Osteoblast (primary cell): ENCODE data around the gene LRRC55. TPM values are rescaled to one million over a fixed set of nuclear protein-coding genes. Genes with fewer than 3 reads are reported as not detected.

ENCODE experiments used
- DNase-seq: peaks from one replicate; pipeline ENCODE4 v3.0.0; 2011; ENCODE audit warnings: low spot score, mixed read lengths; ENCODE audit not compliant: insufficient read length; ENCODE audit errors: missing footprints
- H2AFZ ChIP-seq: 2 replicates; pipeline ENCODE4 v1.6.0; 2011; ENCODE audit warnings: mild to moderate bottlenecking, low read length
- H3K27ac ChIP-seq: 2 replicates; pipeline ENCODE4 v1.5.1; 2011; ENCODE audit warnings: mild to moderate bottlenecking, low read depth, low read length, moderate library complexity
- H3K27me3 ChIP-seq: 2 replicates; pipeline ENCODE4 v1.6.0; 2012; ENCODE audit warnings: mild to moderate bottlenecking, control low read depth, inconsistent platforms, low read length, moderate library complexity; ENCODE audit not compliant: insufficient read depth
- H3K36me3 ChIP-seq: 2 replicates; pipeline ENCODE4 v1.5.1; 2011; ENCODE audit warnings: mild to moderate bottlenecking, low read length, control low read depth, moderate library complexity; ENCODE audit not compliant: insufficient read depth
- H3K4me1 ChIP-seq: 2 replicates; pipeline ENCODE4 v1.5.1; 2011; ENCODE audit warnings: mild to moderate bottlenecking, low read length, control low read depth, moderate library complexity; ENCODE audit not compliant: insufficient read depth
- H3K4me2 ChIP-seq: 2 replicates; pipeline ENCODE4 v1.6.0; 2011; ENCODE audit warnings: mild to moderate bottlenecking, low read length; ENCODE audit not compliant: insufficient read depth
- H3K4me3 ChIP-seq: fragments of 200-600 bp; sonication (generic); 3 replicates; pipeline ENCODE4 v1.5.1; 2012; ENCODE audit warnings: mild to moderate bottlenecking, low read length, inconsistent platforms; ENCODE audit not compliant: insufficient read depth
- H3K79me2 ChIP-seq: 2 replicates; pipeline ENCODE4 v1.6.0; 2012; ENCODE audit warnings: mild to moderate bottlenecking, low read length, control low read depth, inconsistent platforms; ENCODE audit not compliant: insufficient read depth
- H3K9me3 ChIP-seq: 2 replicates; pipeline ENCODE4 v1.5.1; 2011; ENCODE audit warnings: low read depth, low read length, control low read depth
- H4K20me1 ChIP-seq: 2 replicates; pipeline ENCODE4 v1.6.0; 2012; ENCODE audit warnings: mild to moderate bottlenecking, low read length, control low read depth; ENCODE audit not compliant: insufficient read depth
- total RNA-seq: library from RNA; depleted of rRNA; stranded (reverse); fragments of >200 nt; gene quantifications from 2 replicates; pipeline ENCODE4 v1.2.3, GENCODE V29; 2012
- TF ChIP-seq, protein P1 (sequence below): IDR thresholded peaks from 2 replicates; pipeline ENCODE4 v1.5.1; 2011; ENCODE audit warnings: mild to moderate bottlenecking, low read depth, low read length, moderate library complexity; ENCODE audit errors: extremely low read depth

LRRC55 gene
- total RNA-seq, 1 donor, result not detected

DNA sequence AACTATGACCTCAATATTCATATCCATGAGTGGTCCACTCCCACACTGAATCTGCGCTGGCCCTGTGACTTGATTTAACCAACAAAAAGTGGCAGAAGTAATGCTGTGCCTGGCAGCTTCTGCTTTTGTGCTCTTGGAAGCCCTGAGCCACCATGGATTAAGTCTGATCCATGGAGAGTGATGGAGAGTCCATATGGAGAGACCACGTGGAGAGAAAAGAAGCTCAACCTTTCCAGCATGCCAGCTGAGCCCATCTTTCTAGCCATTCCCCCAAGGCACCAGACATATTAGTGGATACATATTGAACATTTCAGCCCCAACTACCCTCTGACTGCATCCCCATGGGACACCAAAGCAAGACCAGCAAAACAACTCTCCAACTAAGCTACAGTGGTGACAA is 16.0 kb downstream of the LRRC55 start:
- Histone ChIP-seq H2AFZ (no peak overlapping the region), H3K36me3 (no peaks in the 10 kb centered on the region), H3K4me1 (no peaks in the 10 kb centered on the region), H3K79me2 (no peaks in the 10 kb centered on the region), H4K20me1 (no peaks in the 10 kb centered on the region), H3K27me3 (peaks cover 18% of the 10 kb centered on the region), H3K9me3 (no peaks in the 10 kb centered on the region), H3K4me2 (no peak overlapping the region), H3K27ac (no peak overlapping the region), H3K4me3 (no peak overlapping the region)
- no peak for DNase-seq
- TF ChIP-seq, protein P1, sequence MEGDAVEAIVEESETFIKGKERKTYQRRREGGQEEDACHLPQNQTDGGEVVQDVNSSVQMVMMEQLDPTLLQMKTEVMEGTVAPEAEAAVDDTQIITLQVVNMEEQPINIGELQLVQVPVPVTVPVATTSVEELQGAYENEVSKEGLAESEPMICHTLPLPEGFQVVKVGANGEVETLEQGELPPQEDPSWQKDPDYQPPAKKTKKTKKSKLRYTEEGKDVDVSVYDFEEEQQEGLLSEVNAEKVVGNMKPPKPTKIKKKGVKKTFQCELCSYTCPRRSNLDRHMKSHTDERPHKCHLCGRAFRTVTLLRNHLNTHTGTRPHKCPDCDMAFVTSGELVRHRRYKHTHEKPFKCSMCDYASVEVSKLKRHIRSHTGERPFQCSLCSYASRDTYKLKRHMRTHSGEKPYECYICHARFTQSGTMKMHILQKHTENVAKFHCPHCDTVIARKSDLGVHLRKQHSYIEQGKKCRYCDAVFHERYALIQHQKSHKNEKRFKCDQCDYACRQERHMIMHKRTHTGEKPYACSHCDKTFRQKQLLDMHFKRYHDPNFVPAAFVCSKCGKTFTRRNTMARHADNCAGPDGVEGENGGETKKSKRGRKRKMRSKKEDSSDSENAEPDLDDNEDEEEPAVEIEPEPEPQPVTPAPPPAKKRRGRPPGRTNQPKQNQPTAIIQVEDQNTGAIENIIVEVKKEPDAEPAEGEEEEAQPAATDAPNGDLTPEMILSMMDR, result no peak

DNA sequence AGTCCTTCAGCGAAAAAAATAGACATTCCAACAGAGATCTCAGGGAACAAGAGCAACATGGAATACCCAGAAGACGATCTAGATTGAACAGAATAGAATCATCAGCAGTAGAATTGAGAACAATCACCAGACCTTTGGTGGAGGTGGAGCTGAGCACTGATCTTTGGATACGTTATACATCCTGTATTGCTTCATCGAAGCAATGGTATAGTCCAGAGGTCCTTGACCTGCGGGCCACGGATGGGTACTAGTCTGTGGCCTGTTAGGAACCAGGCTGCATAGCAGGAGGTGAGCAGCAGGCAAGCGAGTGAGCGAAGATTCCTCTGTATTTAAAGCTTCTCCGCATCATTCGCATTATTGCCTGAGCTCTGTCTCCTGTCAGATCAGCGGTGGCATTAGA is 17.6 kb downstream of the LRRC55 start:
- Histone ChIP-seq H3K36me3 (no peaks in the 10 kb centered on the region), H4K20me1 (no peaks in the 10 kb centered on the region), H3K4me2 (no peak overlapping the region), H3K4me3 (no peak overlapping the region), H3K27me3 (peaks cover 32% of the 10 kb centered on the region), H3K4me1 (no peaks in the 10 kb centered on the region), H3K9me3 (no peaks in the 10 kb centered on the region), H2AFZ (no peak overlapping the region), H3K27ac (no peak overlapping the region), H3K79me2 (no peaks in the 10 kb centered on the region)
- TF ChIP-seq, protein P1, result no peak
- DNase-seq, result no peak

DNA sequence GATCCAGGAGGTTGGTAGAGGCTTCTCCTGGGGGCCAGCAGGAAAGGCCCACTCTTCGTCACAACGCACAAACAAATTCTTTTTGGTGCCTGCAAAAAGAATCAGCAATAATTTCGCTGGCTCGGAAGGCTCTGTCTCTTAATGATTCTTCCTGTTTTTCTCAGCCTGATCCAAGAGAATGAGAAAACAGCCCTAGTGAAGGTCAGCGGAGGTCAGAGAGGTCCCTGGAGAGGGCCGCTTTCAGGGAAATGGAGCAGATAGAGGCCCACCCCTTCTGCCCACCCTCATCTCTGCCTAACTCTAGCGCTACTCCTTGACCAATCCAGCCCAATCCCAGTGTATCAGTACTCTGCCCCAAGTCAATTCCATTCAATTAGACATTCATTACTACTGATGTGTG is 19.2 kb downstream of the LRRC55 start:
- Histone ChIP-seq H3K4me2 (no peak overlapping the region), H3K27me3 (peaks cover 39% of the 10 kb centered on the region), H3K9me3 (no peaks in the 10 kb centered on the region), H4K20me1 (no peaks in the 10 kb centered on the region), H3K79me2 (no peaks in the 10 kb centered on the region), H3K4me3 (no peak overlapping the region), H3K36me3 (no peaks in the 10 kb centered on the region), H2AFZ (no peak overlapping the region), H3K27ac (no peak overlapping the region), H3K4me1 (no peaks in the 10 kb centered on the region)
- no peak for DNase-seq
- TF ChIP-seq, protein P1, result no peak

DNA sequence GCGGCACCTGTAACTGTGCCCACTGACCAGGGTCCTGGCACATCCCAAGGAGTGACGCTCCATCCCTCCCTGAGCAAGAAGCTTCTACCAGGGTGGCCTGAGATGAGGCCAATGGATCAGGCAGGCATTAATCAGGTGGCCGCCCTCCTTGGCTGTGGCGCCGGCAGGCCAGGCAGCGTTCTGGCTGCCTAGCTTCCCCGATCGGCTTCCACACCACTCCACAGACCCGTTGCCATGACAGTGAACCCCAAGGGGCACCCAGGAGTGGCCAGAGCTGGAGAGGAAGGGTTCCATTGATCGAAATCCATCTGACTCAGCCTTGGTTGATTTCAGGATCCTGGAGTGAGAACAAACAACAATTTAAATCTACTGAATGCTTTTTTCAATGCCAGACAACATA is 20.5 kb downstream of the LRRC55 start:
- DNase-seq, result no peak
- Histone ChIP-seq H3K36me3 (no peaks in the 10 kb centered on the region), H4K20me1 (no peaks in the 10 kb centered on the region), H2AFZ (no peak overlapping the region), H3K4me2 (no peak overlapping the region), H3K79me2 (no peaks in the 10 kb centered on the region), H3K4me3 (no peak overlapping the region), H3K4me1 (no peaks in the 10 kb centered on the region), H3K9me3 (no peaks in the 10 kb centered on the region), H3K27me3 (peaks cover 43% of the 10 kb centered on the region), H3K27ac (no peak overlapping the region)
- TF ChIP-seq, protein P1, result no peak
